Dermis blood vessel endothelial cell (primary cell): Measurements from ENCODE around the gene CACNA1B. TPM values are rescaled to one million over a fixed set of nuclear protein-coding genes. Genes with fewer than 3 reads are reported as not detected.

ENCODE experiments used
- DNase-seq: peaks from one replicate; pipeline ENCODE4 v3.0.0; 2010
- total RNA-seq: library from RNA; depleted of rRNA; stranded (reverse); fragments of >200 nt; gene quantifications from 2 replicates; pipeline ENCODE4 v1.2.3, GENCODE V29; 2014

CACNA1B gene
- total RNA-seq, 1 donor from 2014 or later: 0.17 TPM

GRCh38 chr9:138059196-138059595, 181.6 kb downstream of the CACNA1B start:
- DNase-seq: no peak

- no peak for DNase-seq
These were observed 182.8 kb downstream of the CACNA1B start for GRCh38 chr9:138060365-138060764.

DNA sequence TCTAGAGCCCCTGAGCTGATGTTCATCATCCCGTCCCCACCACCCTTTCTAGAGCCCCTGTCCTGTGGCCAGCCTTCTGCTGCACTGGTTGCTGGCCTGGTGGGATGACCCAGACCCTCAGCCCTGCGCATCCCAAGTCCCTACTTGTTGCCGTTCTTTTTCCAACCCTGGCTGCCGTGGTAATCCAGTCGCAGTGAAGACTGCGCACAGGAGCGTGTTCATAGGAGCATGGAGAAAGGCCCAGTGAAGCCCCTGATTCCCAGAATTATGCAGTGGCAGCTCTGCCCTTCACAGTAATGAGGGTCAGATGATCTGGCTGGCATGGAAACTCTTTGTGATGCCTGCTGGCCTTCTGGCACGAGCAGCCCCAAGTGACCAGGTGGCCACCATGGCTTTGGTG, 183.3 kb downstream of the CACNA1B start:
- no peak for DNase-seq

GRCh38 chr9:138061631-138062030, 184.0 kb downstream of the CACNA1B start:
- no peak for DNase-seq

- no peak for DNase-seq
These were observed 184.6 kb downstream of the CACNA1B start for GRCh38 chr9:138062196-138062595.

- DNase-seq: no peak
These were observed 185.5 kb downstream of the CACNA1B start for GRCh38 chr9:138063033-138063432.

DNA sequence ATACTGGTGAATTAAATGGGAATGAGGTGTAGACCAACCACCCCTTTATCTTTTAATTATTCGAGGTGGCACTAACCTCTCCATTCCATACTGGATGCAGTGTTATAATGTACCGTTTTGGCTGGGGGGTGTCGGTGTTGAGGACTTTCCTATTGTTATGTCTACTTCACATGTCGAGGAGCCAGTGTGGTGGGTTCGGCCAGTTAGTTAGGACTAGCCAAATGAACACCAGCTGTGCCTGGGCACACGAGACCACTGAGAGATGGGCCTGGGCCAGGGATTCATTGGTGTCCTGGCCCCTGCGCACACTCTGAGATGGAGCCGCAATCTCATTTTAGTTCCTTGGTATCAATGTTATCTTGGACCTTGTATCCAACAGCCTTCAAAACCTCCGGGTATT, 186.2 kb downstream of the CACNA1B start:
- no peak for DNase-seq

DNA sequence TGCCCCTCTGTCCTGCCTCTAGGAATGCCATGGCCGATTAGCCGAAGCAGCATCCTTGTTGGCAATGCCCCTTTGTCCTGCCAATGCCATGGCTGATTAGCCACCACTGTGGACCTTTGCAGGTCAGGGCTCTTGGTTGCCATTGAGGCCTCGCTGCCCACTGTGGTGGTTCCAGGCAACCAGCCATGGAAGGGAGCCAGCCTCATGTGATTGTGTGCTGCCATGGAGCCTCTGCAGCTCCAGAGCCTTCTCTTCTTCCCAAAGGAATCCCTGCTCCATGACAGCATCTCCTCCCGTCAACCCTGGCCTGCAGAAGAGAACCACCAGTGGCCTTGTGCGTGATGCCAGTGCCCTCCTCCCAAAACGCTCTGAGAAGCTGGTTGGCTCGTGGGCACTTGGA, 187.0 kb downstream of the CACNA1B start:
- no peak for DNase-seq

DNA sequence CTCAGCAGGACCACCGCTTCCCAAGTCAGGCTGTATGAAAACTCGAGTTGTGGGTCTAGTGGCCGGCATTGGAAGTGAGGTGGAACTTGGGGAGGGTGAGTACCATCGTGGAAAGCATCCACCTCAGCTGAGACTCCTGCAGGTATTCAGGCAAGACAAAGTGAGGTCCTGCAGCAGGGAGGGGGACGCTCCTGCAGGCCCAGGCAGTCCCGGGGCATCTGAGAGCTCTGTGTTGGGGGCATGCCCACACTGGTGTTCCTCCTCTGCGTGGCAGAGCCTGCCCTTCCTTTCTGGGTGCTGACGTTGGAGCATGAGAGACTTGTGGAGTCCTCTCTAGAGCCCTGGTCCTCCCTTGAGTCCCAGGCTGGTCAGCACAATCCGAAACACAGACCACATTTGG, 187.7 kb downstream of the CACNA1B start:
- DNase-seq: no peak

DNA sequence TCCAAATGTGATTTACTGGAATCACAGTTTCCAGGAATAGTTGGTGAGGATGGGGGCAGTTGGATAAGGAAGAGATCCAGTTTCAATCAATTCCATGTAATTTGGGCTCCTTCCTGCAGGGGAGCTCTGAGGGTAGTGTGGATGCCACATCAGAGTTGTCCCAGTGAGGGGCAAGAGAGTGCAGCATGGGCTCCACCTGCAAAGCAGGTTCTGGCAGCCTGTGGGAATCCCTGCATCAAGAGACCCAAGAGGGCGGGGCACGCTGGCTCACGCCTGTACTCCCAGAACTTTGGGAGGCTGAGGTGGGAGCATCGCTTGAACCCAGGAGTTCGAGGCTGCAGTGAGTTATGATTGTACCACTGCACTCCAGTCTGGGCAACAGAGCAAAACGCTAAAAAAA, 188.5 kb downstream of the CACNA1B start:
- no peak for DNase-seq

DNA sequence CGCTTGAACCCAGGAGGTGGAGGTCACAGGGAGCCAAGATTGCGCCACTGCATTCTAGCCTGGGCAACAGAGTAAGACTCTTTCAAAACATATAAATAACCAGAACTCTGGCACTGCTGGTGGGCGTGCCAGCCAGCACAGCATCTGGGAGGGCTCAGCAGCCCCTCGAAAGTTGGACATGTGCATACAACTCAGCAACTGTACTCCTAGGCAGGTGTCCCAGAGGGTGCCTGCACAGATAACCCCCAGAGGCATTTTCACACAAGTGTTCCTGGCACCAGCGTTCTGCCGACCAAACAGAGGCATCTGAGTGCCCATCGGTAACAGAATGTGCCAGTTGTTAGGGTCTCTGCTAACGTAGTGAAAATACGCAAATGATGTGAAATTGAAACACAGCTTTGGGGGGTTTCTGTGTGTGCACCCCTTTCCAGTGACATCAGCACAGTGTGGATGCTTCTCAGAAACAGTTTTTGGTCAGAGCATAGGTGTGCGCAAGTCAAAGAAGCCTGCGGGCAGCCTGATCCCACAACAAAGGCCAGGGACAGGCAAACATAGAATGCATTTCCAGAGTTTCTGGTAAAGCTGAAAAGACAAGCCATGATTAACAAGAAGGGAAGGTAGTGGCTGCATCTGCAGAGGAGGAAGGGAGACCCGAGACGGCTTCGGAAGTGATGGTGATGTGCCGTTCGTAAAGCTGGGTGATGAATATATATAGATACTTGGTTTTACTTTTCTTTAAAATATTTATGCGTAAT, 190.2 kb downstream of the CACNA1B start:
- DNase-seq: no peak

DNA sequence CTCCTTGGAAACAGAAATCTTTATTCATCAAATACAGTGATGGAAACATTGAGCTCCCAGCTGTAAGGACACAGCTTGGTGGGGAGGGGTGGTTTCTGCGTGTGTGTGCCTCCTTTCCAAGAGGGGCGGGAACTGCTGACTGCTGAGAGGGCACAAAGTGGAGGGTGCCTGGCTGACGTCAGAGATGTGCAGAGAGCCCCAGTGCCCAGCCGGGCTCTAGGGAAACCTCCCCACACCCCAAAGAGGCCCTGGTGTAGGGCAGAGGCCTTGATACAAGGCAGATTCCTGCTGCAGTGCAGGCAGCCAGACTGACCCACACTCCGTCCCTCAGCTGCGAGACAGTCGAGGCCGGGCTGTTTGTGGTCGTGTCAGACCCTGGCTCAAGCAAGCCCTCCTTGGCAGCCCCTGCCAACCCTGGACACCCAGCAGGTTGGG, 191.0 kb downstream of the CACNA1B start:
- DNase-seq: no peak

DNA sequence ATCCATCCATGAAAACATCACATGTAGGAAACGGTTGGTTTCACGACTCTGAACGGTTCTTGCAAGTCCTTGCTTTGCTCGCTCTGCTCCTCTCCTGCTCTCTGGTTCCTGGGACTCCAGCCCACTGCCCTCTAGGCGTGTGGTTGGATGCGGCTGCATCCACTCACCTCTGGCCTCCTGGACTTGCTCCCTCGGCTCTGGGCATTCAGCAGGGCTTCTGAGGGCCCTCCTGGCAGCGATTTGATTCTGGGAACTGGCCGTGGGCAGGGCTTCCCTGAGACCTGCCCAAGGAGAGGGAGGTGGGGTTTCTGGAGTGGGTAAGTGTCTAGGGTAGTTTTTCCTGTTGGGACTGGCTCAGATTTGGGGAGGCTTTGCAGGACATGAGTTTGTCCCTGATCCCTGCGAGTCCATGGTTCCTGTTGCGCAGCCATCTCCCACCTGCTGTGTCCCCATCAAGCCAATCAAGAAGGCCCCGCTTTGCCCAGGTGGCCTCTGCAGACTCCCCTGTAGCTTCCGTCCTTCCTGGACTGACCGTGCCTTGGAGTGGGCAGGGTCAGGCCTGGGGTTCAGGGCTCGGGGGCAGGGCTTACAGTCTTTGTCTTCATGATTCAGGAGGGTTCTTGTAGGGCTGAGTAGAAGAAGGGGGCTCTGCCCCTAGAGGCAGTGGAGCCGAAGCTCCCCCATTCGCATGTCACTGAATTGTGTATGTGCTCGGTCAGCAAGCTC, 192.3 kb downstream of the CACNA1B start:
- no peak for DNase-seq

DNA sequence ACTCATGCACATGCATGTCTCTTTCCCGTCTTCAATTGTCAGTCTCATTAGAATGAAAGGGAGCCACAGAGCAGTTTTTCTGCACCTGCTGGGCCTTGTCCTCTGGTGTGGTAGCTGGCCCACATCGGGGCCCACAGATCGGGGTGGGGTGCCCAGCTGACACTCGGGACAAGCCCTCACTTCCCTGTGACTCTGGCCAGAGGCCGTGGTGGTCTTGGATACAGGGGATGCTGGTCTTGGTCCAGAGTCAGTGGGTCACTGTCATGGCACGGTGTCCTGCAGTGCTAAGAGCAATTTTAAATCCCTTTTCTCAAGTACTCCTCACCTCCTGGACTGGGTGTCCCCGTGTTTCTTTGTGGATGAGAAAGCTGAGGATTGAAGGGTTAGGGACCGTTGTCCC, 193.2 kb downstream of the CACNA1B start:
- DNase-seq: no peak

- no peak for DNase-seq
These were observed 193.7 kb downstream of the CACNA1B start for GRCh38 chr9:138071292-138071691.

- DNase-seq: no peak
These were observed 194.1 kb downstream of the CACNA1B start for GRCh38 chr9:138071731-138072130.

DNA sequence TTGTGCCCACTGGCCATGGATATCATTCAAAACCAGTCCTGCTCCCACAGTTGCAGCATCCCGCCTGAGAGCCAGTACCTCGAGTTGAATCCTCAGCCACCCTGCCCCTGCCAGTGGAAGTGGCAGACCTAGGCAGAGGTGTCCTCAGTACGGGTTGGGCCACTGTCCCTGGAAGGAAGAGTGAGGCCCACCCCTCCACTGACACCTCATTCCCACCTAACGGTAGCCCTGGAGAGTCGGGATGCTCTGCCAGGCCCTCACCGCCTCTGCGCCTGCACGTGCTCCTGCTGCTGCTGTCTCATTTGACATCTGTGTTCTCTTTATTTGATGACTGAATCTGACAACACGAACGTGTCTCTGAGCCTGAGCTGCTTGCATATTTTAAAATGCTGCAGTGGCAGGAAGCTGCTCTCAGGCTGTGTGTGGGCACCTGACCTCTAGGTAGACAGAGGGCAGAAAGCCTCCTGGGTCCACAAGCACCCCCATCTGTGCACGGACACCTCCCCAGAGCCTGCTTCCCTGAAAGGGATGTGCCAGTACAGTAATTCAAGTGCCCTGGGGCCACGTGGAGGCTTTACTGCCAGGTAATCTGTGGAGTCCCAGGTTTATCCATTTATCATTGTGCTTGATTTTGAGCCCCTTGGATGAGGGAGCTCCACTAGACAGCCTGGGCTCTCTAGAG, 194.7 kb downstream of the CACNA1B start:
- DNase-seq: no peak

- no peak for DNase-seq
These were observed 195.3 kb downstream of the CACNA1B start for GRCh38 chr9:138072897-138073296.

DNA sequence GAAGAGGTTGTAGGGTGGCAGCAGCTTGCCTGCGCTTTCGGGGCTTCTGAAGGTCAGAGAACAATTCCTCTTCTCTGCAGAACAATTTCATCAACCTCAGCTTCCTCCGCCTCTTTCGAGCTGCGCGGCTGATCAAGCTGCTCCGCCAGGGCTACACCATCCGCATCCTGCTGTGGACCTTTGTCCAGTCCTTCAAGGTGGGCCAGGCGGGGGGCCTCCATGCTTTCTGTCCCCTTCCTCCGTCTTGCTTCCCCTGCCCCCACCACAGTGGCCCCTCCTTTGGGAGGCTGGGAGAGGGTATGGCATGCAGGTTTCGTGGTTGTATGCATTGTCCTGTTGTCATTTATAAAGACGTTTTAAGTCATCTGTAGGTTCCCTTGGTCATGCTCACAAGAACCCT, 195.8 kb downstream of the CACNA1B start:
- no peak for DNase-seq

DNA sequence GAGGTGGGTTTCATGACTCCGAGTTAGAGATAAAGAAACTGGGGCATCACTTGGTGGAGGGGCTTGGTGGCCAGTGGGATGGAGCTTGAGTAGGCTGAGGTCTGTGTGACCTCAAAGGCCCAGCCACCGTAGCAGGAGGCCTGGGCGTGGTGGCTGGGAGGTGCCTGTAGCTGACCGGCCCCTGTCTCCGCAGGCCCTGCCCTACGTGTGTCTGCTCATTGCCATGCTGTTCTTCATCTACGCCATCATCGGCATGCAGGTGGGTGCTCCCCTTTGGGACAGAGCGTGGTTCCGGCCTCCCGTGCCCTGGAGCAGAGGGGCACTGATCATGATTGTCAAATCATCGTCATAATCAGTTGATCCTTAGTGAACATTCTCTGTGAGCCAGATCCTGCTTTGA, 196.2 kb downstream of the CACNA1B start:
- DNase-seq: no peak

GRCh38 chr9:138074516-138074915, 196.9 kb downstream of the CACNA1B start:
- no peak for DNase-seq

DNA sequence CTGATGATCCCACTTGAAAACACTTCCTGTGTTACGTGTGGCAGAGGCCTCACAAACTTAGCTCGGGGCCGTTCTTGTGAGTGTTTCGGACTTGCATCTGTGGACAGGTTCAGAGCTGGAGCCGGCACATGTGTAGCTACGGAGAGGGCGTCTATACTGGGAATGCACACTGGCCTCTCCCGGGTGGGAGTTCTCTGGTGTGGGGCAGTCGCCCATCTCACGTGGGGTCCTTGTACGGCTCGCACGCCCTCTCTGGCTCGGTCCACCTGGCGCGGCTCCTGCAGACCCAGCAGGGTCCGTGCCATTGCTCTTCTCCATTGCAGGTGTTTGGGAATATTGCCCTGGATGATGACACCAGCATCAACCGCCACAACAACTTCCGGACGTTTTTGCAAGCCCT, 197.9 kb downstream of the CACNA1B start:
- no peak for DNase-seq

- no peak for DNase-seq
These were observed 198.5 kb downstream of the CACNA1B start for GRCh38 chr9:138075961-138076649.
